NCI-H69 (cell line): ENCODE data around the gene UGT1A4.
A peak's percentile ranks its signal among the peaks of the same experiment; 100 is the strongest.
"Not testable (repeated sequence)": the region's sequence is repeated elsewhere in the genome, so short reads cannot be mapped to it uniquely, and the experiment has no call there.

Source experiments
- DNase-seq: peaks from one replicate; lab custom pipeline; 2025; lab: John Stamatoyannopoulos, UW

Gene UGT1A4

DNA sequence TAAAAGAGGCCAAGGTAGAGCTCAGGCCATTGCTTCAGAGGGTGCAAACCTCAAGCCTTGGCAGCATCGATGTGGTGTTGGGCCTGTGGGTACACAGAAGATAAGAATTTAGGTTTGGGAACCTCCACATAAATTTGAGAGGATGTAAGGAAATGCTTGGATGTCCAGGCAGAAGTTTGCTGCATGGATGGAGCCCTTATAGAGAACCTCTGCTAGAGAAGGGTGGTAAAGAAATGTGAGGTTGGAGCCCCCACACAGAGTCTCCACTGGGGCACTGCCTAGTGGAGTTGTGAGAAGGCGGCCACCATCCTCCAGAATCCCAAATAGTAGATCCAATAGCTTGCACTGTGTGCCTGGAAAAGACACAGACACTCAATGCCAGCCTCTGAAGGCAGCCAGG is 32.2 kb downstream of the UGT1A4 start:
- DNase-seq, result not testable (repeated sequence)

DNA sequence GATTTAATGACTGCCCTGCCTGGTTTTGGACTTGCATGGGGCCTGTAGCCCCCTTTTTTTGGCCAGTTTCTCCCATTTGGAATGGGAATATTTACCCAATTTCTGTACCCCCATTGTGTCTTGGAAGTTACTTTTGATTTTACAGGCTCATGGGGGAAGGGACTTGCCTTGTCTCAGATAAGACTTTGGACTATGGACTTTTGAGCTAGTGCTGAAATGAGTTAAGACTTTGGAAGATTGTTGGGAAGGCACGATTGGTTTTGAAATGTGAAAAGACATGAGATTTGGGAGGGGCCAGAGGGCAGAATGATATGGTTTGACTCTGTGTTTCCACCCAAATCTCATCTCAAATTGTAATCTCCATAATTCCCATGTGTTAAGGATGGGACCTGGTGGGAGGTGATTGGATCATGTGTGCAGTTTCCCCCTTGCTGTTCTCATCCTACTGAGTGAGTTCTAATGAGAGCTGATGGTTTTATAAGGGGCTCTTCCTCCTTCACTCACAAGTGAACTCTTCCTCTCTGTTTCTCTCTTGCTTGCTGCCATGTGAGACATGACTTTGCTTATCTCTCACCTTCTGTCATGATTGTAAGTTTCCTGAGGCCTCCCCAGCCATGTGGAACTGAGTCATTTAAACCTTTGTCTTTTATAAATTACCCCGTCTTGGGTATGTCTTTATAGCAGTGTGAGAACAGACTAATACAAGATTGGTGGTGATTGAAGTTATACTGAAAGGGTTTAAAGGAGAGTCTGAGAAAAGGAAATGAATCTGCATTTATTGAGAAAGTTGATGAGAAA is 32.9 kb downstream of the UGT1A4 start:
- not testable (repeated sequence) for DNase-seq

- DNase-seq, result no peak
Observed at GRCh38 chr2:233754872-233755611, 36.5 kb downstream of the UGT1A4 start.

- no peak for DNase-seq
Observed at GRCh38 chr2:233756429-233757081, 38.0 kb downstream of the UGT1A4 start.

DNA sequence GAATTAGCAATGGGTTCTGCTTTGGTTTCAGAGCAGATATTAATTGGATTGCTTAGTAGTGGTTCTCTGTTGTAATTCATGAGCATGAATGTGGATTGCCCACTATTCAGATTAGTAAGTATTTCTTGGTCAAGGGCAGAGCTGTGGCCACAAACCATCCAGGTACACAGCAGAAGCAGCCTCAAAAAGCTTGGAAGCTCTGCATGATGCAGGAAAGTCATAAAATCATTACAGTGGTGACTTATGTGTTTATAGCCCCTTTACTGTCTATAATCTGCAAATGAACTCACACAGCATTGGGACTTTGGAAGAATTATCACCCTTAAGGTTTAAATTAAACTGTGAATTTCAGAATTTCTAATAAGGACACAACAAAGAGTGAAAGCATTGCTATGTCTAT is 39.6 kb downstream of the UGT1A4 start:
- no peak for DNase-seq

DNA sequence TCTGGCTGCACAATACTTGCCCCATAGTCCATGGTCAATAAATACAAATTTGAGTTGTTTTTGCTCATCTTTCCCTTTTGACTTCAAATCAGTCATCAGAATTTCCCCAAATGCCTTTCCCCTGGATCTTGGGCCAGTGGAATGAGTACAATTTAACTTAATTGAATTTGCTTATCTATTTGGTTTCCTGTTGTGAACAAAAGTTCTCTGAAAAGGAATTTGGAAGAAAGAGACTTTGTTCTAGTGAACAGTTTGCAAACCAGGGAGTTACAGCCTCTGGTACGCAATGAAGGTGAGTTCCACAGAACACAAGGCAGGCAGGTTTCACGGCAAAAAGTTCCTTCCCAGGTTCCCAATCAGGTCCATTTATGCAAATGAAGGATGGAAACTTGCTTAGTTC is 40.3 kb downstream of the UGT1A4 start:
- DNase-seq, result no peak

GRCh38 chr2:233760043-233760442 is 41.5 kb downstream of the UGT1A4 start, which contains the start of gene UGT1A1:
UGT1A1 (plus strand) TSS chr2:233760270; CDS start chr2:233760288, 18 bp downstream.
- no peak for DNase-seq

DNA sequence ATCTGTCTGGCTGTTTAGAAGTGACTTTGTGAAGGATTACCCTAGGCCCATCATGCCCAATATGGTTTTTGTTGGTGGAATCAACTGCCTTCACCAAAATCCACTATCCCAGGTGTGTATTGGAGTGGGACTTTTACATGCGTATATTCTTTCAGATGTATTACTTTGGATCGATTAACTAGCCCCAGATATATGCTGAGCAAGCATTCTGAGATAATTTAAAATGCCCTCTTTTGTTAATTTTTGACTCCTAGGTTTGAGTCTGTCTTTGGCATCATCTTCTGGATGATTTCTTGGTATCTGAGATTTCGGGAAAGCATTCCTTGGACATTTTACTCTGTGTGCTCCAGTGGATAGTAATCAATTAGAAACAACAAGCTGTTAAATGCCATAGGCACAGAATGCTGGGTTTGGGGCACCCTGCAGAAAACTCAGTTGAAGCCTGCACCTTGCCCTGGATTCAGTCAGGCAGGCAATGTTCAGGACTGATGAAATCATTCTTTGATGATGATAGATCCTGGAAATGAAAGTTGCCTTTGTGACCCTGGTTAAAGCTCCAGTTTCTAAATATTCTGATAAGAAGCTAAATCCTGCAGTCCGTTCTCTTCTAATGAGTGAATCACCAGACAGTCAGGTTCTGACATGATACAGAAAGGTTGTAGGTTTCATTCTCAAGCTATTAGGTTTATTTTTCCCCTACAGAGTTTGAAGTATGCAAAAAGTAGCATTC is 42.7 kb downstream of the UGT1A4 start:
- DNase-seq, result no peak

DNA sequence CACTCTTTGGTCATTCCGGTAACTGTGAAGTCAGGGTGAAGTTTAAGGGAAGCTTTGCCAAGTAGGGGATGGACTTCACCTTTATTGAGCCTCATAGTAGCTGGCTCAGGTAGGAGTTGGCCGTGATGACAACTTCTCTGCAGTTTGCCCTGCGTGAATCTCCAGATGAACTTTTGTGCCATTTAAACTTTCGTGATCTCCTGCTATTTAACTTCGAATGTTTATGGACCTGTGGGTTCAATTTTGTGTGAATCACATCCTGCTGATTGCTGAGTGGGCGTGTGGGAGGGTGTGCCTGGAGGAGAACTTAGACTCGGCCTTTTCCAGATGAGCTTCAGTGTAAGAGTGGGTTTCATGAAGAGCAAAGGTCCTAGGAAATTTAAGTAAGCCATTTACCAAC is 45.7 kb downstream of the UGT1A4 start:
- DNase-seq, result no peak

DNA sequence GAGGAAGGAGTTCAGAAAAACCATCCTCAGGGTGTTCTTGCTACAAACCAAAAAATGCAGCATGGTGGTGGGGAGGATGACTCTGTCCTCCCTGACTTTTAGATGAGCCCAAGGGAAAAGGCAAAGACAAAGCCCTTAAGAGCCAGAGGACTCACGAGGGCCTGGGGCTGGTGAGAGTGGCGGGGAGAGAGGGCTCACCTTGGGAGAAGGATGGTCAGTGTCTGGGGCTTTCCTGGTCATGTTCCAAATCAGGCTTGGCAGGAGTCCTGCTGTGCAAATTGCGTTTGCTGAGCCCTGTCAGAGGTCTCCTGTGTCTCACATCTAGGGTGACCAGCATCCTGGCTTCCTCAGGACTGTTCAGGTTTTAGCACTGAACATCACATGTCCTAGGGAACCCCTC is 46.2 kb downstream of the UGT1A4 start:
- no peak for DNase-seq

- DNase-seq, result no peak
Observed at GRCh38 chr2:233766416-233766815, 47.9 kb downstream of the UGT1A4 start.

- no peak for DNase-seq
Observed at GRCh38 chr2:233768076-233768475, 49.5 kb downstream of the UGT1A4 start.

- no peak for DNase-seq
Observed at GRCh38 chr2:233769260-233769659, 50.7 kb downstream of the UGT1A4 start.

DNA sequence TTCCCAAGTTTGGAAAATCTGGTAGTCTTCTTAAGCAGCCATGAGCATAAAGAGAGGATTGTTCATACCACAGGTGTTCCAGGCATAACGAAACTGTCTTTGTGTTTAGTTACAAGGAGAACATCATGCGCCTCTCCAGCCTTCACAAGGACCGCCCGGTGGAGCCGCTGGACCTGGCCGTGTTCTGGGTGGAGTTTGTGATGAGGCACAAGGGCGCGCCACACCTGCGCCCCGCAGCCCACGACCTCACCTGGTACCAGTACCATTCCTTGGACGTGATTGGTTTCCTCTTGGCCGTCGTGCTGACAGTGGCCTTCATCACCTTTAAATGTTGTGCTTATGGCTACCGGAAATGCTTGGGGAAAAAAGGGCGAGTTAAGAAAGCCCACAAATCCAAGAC is 53.6 kb downstream of the UGT1A4 start:
- DNase-seq, result no peak

GRCh38 chr2:233772583-233772982 is 54.0 kb downstream of the UGT1A4 start:
- peak; percentile 1 for DNase-seq

- no peak for DNase-seq
Observed at GRCh38 chr2:233773854-233774253, 55.3 kb downstream of the UGT1A4 start.

DNA sequence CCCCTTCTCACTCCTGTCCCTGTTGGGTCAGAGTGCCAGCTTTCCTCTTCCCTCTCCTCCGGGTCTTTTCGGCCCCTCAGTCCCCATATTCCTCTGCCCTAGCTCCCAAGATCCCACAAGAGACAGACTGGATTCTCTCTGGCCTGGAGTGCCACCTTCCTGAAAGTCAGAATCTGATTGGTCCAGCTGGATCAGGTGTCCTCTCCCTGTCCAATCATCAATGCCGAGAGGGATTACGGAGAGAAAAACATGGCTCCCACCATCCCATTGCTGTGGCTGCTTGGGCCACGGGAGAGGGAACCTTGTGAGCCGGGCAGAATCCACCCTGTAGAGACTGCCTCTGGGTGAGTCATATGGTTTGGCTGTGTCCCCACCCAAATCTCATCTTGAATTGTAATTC is 56.9 kb downstream of the UGT1A4 start:
- DNase-seq, result no peak

DNA sequence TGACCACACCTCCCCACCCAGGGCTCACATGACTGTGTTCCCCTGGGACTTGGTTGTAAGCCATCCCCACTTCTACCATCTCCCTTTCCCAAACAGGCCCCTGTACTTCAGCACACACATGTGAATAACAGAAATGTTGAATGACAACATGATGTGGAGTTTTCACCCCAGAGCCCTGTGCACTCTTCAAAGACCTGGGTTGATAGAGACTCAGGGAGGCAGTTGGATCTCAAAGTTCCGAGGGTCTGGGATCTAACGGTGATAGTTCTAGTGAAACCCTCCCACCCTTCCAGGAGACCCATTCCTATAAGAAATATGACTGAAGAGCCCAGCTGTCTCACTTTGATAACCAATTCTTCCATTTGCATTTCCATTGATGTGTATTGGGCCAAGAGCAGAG is 59.5 kb downstream of the UGT1A4 start, which contains the start of gene MROH2A:
Gene MROH2A, plus strand, starts transcription at position 301 of the 400 bp plus-strand sequence. CDS start 1,029 bp downstream, outside the sequence.
- DNase-seq, result no peak

DNA sequence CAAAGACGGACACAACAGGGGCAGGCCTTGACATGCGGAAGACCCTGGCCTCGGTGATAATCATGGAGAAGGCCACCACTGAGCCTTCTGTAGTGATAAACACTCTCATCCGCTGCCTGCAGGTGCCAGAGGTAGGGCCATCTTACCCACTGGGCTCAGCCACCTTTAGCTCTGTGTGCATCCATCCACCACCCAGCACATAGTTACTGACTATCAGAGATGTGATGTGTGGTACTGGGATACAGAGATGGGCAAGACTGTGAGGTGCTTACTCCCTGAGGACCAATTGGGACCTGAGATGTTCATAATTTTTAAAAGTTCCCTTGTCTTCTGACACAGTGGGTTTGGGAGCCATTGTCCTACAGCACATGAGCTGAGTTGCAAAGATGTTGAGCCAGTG is 61.2 kb downstream of the UGT1A4 start:
- DNase-seq, result no peak

GRCh38 chr2:233780771-233781170 is 62.2 kb downstream of the UGT1A4 start:
- no peak for DNase-seq

DNA sequence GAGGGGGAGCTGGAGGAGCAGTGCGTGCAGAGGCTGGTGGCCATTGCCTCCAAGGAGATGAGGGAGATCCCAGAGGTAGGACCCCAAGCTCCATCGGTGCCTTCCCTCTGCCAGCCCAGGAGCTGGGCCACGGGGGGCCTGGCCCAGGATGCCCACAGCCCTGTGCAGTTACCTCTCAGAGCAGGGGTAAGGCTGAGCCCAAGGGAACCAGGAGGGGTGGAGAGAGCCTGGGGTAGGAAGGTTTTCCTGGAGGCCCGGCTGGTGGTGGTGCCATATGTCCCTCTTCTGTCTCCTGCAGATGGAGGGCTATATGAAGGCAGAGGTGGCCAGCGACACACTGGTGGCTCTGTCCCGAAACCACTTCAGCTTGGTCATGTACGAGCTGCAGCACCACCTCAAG is 71.0 kb downstream of the UGT1A4 start:
- no peak for DNase-seq
